ENCODE data around the gene HKDC1.
A peak's percentile ranks its signal among the peaks of the same experiment; 100 is the strongest.

The HKDC1 gene

GRCh38 chr10:69217119-69217754, 2.9 kb upstream of the HKDC1 start:
- DNase-seq, result peak; percentile 22 to 78

GRCh38 chr10:69218831-69219230, 1.3 kb upstream of the HKDC1 start:
- no peak for DNase-seq

- DNase-seq, result no peak
Observed at GRCh38 chr10:69220507-69220906, 375 bp downstream of the HKDC1 start.

GRCh38 chr10:69222157-69223027, 2.3 kb downstream of the HKDC1 start:
- DNase-seq, result peak in 1 of 2 experiments; percentile 76

- no peak for DNase-seq
Observed at GRCh38 chr10:69223028-69223342, 2.9 kb downstream of the HKDC1 start.

- DNase-seq, result no peak
Observed at GRCh38 chr10:69224862-69225657, 4.9 kb downstream of the HKDC1 start.

- DNase-seq, result no peak
Observed at GRCh38 chr10:69225681-69226080, 5.5 kb downstream of the HKDC1 start.

GRCh38 chr10:69226919-69227450, 6.9 kb downstream of the HKDC1 start:
- no peak for DNase-seq

GRCh38 chr10:69228151-69228550, 8.0 kb downstream of the HKDC1 start:
- DNase-seq, result no peak

GRCh38 chr10:69229616-69229916, 9.4 kb downstream of the HKDC1 start:
- DNase-seq, result no peak

GRCh38 chr10:69230128-69230527, 10.0 kb downstream of the HKDC1 start:
- no peak for DNase-seq

GRCh38 chr10:69232252-69232651, 12.1 kb downstream of the HKDC1 start:
- peak in 1 of 2 experiments; percentile 39 for DNase-seq

- no peak for DNase-seq
Observed at GRCh38 chr10:69232736-69233480, 12.8 kb downstream of the HKDC1 start.

- DNase-seq, result no peak
Observed at GRCh38 chr10:69234447-69234846, 14.3 kb downstream of the HKDC1 start.

- peak in 1 of 2 experiments; percentile 43 for DNase-seq
Observed at GRCh38 chr10:69237528-69238159, 17.5 kb downstream of the HKDC1 start.

- DNase-seq, result no peak
Observed at GRCh38 chr10:69239136-69239535, 19.0 kb downstream of the HKDC1 start.

GRCh38 chr10:69239816-69240434, 19.8 kb downstream of the HKDC1 start:
- no peak for DNase-seq

GRCh38 chr10:69240455-69240854, 20.3 kb downstream of the HKDC1 start:
- no peak for DNase-seq

GRCh38 chr10:69241575-69241974, 21.4 kb downstream of the HKDC1 start:
- DNase-seq, result no peak

GRCh38 chr10:69242040-69242851, 22.1 kb downstream of the HKDC1 start:
- no peak for DNase-seq

GRCh38 chr10:69242852-69243212, 22.7 kb downstream of the HKDC1 start:
- no peak for DNase-seq
